ENCODE results near the gene BRD4.

Gene BRD4

GRCh38 chr19:15266683-15267082, 65.7 kb downstream of the BRD4 start:
- ChIA-PET CTCF (interaction anchor here (1.1 kb wide), 2 partner anchors 63 to 90 kb away, joined by 3 read pairs; no protein-coding TSS in a partner anchor), POLR2A (no interaction called here)
- Histone ChIP-seq H3K4me1 (ENCODE audit: control insufficient read depth, insufficient read depth, low read length) (no peaks in the 10 kb centered on the region), H3K9me3 (ENCODE audit: control insufficient read depth, insufficient read depth, low read depth, low read length) (no peaks in the 10 kb centered on the region), H3K4me3 (ENCODE audit: low read depth, low read length) (no peak overlapping the region), H3K27ac (ENCODE audit: extremely low read depth, low read depth, low read length) (no peak overlapping the region), H3K36me3 (ENCODE audit: control insufficient read depth in 2 of 2, insufficient read depth in 1 of 2, low read length in 2 of 2) (peaks cover 46 to 100% of the 10 kb centered on the region in 2 experiments)
- TF ChIP-seq ZNF423 (tag by site-specific recombination; IDR thresholded peaks at IDR 0.05) (no peak), ZNF239 (tag by site-specific recombination; IDR thresholded peaks at IDR 0.05) (no peak), KLF1 (tag by site-specific recombination; IDR thresholded peaks at IDR 0.05) (no peak), ZNF366 (tag by site-specific recombination; conservative IDR thresholded peaks at IDR 0.05) (no peak), ZNF184 (tag by site-specific recombination; IDR thresholded peaks at IDR 0.05) (no peak), ZFP37 (tag by site-specific recombination; IDR thresholded peaks at IDR 0.05) (no peak)

GRCh38 chr19:15265850-15266248, 66.5 kb downstream of the BRD4 start:
- ChIA-PET POLR2A (no interaction called here), CTCF (interaction anchor here (0.8 to 1.1 kb wide), 2 partner anchors 15 to 64 kb away, joined by 3 to 4 read pairs; no protein-coding TSS in a partner anchor)
- Histone ChIP-seq H3K4me1 (ENCODE audit: control insufficient read depth, insufficient read depth, low read length) (no peaks in the 10 kb centered on the region), H3K36me3 (ENCODE audit: control insufficient read depth in 2 of 2, insufficient read depth in 1 of 2, low read length in 2 of 2) (peaks cover 46 to 99% of the 10 kb centered on the region in 2 experiments), H3K4me3 (ENCODE audit: low read depth, low read length) (no peak overlapping the region), H3K9me3 (ENCODE audit: control insufficient read depth, insufficient read depth, low read depth, low read length) (no peaks in the 10 kb centered on the region), H3K27ac (ENCODE audit: extremely low read depth, low read depth, low read length) (no peak overlapping the region)
- TF ChIP-seq SCRT2 (tag by site-specific recombination; IDR thresholded peaks at IDR 0.05) (no peak), OVOL3 (tag by site-specific recombination; IDR thresholded peaks at IDR 0.05) (no peak), ZNF548 (tag by site-specific recombination; IDR thresholded peaks at IDR 0.05) (no peak), ZNF600 (tag by site-specific recombination; IDR thresholded peaks at IDR 0.05) (no peak), ZNF221 (tag by site-specific recombination; IDR thresholded peaks at IDR 0.05; ENCODE audit: borderline replicate concordance) (no peak), OSR2 (tag by site-specific recombination; IDR thresholded peaks at IDR 0.05) (peak; percentile 27; the same call in 1 of the 2 replicates), ZNF521 (tag by site-specific recombination; IDR thresholded peaks at IDR 0.05) (no peak)

GRCh38 chr19:15265214-15265849, 67.0 kb downstream of the BRD4 start:
- peaks cover 46 to 99% of the 10 kb centered on the region in 2 experiments for H3K36me3 ChIP-seq (ENCODE audit: control insufficient read depth in 2 of 2, insufficient read depth in 1 of 2, low read length in 2 of 2)
- TF ChIP-seq ZNF530 (tag by site-specific recombination; IDR thresholded peaks at IDR 0.05; ENCODE audit: low read depth) (no peak), SCRT2 (tag by site-specific recombination; IDR thresholded peaks at IDR 0.05) (no peak), ZNF366 (tag by site-specific recombination; conservative IDR thresholded peaks at IDR 0.05) (no peak), BCL11B (tag by site-specific recombination; IDR thresholded peaks at IDR 0.05; ENCODE audit: low read depth) (no peak), ZNF211 (tag by site-specific recombination; IDR thresholded peaks at IDR 0.05; ENCODE audit: low read depth) (no peak), PRDM4 (tag by site-specific recombination; IDR thresholded peaks at IDR 0.05) (no peak), ZNF776 (tag by site-specific recombination; IDR thresholded peaks at IDR 0.05; ENCODE audit: borderline replicate concordance) (no peak), HOXD13 (CRISPR knock-in tag; IDR thresholded peaks at IDR 0.05; ENCODE audit: borderline replicate concordance) (no peak), ZNF621 (tag by site-specific recombination; IDR thresholded peaks at IDR 0.05) (no peak), ZBTB49 (tag by site-specific recombination; IDR thresholded peaks at IDR 0.05; ENCODE audit: low read depth) (no peak)
- TF ChIP-seq, protein P1, sequence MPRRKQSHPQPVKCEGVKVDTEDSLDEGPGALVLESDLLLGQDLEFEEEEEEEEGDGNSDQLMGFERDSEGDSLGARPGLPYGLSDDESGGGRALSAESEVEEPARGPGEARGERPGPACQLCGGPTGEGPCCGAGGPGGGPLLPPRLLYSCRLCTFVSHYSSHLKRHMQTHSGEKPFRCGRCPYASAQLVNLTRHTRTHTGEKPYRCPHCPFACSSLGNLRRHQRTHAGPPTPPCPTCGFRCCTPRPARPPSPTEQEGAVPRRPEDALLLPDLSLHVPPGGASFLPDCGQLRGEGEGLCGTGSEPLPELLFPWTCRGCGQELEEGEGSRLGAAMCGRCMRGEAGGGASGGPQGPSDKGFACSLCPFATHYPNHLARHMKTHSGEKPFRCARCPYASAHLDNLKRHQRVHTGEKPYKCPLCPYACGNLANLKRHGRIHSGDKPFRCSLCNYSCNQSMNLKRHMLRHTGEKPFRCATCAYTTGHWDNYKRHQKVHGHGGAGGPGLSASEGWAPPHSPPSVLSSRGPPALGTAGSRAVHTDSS (tag by site-specific recombination; IDR thresholded peaks at IDR 0.05): no peak

More at GRCh38 chr19:15265214-15265849, 67.0 kb downstream of the BRD4 start:
- ChIA-PET CTCF (interaction anchor here (0.6 to 1.1 kb wide), 3 partner anchors 15 to 64 kb away, joined by 3 to 4 read pairs (median 3); no protein-coding TSS in a partner anchor), POLR2A (no interaction called here)
- Histone ChIP-seq H3K4me3 (ENCODE audit: low read depth, low read length) (no peak overlapping the region), H3K9me3 (ENCODE audit: control insufficient read depth, insufficient read depth, low read depth, low read length) (no peaks in the 10 kb centered on the region), H3K27ac (ENCODE audit: extremely low read depth, low read depth, low read length) (no peak overlapping the region), H3K4me1 (ENCODE audit: control insufficient read depth, insufficient read depth, low read length) (no peaks in the 10 kb centered on the region)

All from HEK293 (cell line).